Upper lobe of right lung (tissue), 1 donor: ENCODE results near the gene PTPRM. TPM values are rescaled to one million over a fixed set of nuclear protein-coding genes. Genes with fewer than 3 reads are reported as not detected.

Experiments used
- ATAC-seq: fragments of 200-7000 bp; cut with Tn5 transposase; one replicate; pipeline ENCODE4 v1.9.1; 2020; ENCODE audit warnings: mild to moderate bottlenecking, moderate library complexity
- DNase-seq: peaks from one replicate; pipeline ENCODE4 v3.0.0-alpha.2; 2020
- H3K27ac ChIP-seq: fragments of 200-600 bp; one replicate; pipeline ENCODE4 v1.8.0; 2022
- H3K27me3 ChIP-seq: fragments of 200-600 bp; one replicate; pipeline ENCODE4 v1.8.0; 2022; ENCODE audit warnings: mild to moderate bottlenecking
- H3K36me3 ChIP-seq: fragments of 200-600 bp; one replicate; pipeline ENCODE4 v1.8.0; 2022
- H3K4me1 ChIP-seq: fragments of 200-600 bp; one replicate; pipeline ENCODE4 v1.8.0; 2022
- H3K4me3 ChIP-seq: fragments of 200-600 bp; one replicate; pipeline ENCODE4 v1.8.0; 2022; ENCODE audit warnings: mild to moderate bottlenecking
- H3K9me3 ChIP-seq: fragments of 200-600 bp; one replicate; pipeline ENCODE4 v1.8.0; 2022
- intact Hi-C: fragments of 100-400 bp; cut with DNase I; formaldehyde crosslinking; loops from one replicate; pipeline ENCODE4 v1.11.0; 2022
- total RNA-seq: library from RNA; stranded (reverse); fragmentation: NEBNext Ultra II Directional; extraction: Animal tissue kit (Norgen Biotek cat#: 25700); gene quantifications from one replicate; pipeline ENCODE4 v1.2.1, GENCODE V29; 2021
- TF ChIP-seq, protein P1 (sequence below): fragments of 200-600 bp; IDR thresholded peaks from one replicate; pipeline ENCODE4 v1.8.0; 2022; ENCODE audit warnings: antibody characterized with exemption
- donor health status: DM: no; HTN: yes; CAD: no; lungs with severe emphysema.

Gene PTPRM
- total RNA-seq, 1 donor from 2014 or later, result 99.3 TPM

DNA sequence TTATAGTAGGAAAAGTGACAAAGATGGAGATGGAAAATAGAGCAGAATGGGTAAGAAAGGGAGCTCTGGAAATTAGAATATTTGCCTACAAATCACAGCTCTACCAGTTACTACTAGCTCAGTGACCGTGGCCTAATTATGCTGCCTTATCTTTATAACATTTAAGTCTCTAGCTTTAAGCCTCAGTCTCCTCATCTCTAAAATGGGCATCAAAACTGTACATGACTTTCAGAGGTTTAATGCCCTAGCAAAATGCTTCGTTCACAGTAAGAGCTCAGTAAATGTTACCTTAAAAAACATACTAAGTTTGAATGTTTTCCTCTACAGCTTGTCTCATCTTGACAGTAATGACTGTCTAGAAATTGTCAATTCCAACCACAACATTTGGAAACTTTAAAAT is 8.3 kb upstream of the PTPRM start:
- ATAC-seq (no peak), DNase-seq (no peak)
- TF ChIP-seq, protein P1, sequence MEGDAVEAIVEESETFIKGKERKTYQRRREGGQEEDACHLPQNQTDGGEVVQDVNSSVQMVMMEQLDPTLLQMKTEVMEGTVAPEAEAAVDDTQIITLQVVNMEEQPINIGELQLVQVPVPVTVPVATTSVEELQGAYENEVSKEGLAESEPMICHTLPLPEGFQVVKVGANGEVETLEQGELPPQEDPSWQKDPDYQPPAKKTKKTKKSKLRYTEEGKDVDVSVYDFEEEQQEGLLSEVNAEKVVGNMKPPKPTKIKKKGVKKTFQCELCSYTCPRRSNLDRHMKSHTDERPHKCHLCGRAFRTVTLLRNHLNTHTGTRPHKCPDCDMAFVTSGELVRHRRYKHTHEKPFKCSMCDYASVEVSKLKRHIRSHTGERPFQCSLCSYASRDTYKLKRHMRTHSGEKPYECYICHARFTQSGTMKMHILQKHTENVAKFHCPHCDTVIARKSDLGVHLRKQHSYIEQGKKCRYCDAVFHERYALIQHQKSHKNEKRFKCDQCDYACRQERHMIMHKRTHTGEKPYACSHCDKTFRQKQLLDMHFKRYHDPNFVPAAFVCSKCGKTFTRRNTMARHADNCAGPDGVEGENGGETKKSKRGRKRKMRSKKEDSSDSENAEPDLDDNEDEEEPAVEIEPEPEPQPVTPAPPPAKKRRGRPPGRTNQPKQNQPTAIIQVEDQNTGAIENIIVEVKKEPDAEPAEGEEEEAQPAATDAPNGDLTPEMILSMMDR, result no peak
- intact Hi-C loops, result no loop called here
- H3K4me1 ChIP-seq, result no peaks in the 10 kb centered on the region
- no peaks in the 10 kb centered on the region for H3K9me3 ChIP-seq
- H3K27ac ChIP-seq, result no peak overlapping the region
- H3K27me3 ChIP-seq, result no peaks in the 10 kb centered on the region
- no peak overlapping the region for H3K4me3 ChIP-seq
- H3K36me3 ChIP-seq, result no peaks in the 10 kb centered on the region

DNA sequence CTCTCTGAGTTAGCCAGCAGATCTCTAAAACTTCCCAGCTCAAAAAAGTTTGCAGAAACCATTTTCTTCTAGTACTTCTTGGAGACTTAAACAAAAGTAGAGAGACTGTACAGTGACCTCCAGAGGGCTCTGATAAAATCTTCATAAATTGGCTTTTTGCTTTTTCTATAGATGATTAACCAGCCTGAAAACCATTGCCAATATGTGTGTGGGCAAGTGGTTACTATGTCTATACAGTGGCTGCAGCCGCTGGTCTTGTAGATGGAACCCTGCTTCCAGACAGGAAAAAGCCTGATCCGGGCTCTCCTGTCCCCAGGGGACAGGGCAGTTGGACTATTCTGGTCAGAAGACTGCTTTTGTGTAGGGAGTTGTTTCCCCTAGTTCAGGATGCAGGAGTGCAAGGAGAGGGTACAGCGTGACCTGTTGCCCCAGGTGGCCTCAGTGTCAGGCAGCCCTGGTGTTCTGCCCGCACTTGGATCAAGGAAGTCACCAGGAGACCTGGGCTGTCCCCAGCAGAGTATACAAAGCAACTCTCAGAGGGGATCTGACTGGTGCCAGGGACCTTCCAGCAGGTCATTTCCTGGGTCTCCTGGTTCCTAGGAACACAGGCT is 7.3 kb upstream of the PTPRM start:
- peaks cover 2% of the 10 kb centered on the region for H3K4me1 ChIP-seq
- no peaks in the 10 kb centered on the region for H3K9me3 ChIP-seq
- H3K36me3 ChIP-seq, result no peaks in the 10 kb centered on the region
- H3K4me3 ChIP-seq, result no peak overlapping the region
- intact Hi-C loops, result loop anchor here (10.0 kb wide), 1 partner anchor 285 kb away; no protein-coding TSS in a partner anchor
- no peaks in the 10 kb centered on the region for H3K27me3 ChIP-seq
- ATAC-seq (peak; percentile 25), DNase-seq (no peak)
- TF ChIP-seq, protein P1, result no peak
- H3K27ac ChIP-seq, result no peak overlapping the region

- ATAC-seq, result no peak
- no peak overlapping the region for H3K4me3 ChIP-seq
- no peaks in the 10 kb centered on the region for H3K27me3 ChIP-seq
- TF ChIP-seq, protein P1, result no peak
- peaks cover 18% of the 10 kb centered on the region for H3K4me1 ChIP-seq
- intact Hi-C loops, result loop anchor here (10.0 kb wide), 1 partner anchor 287 kb away; no protein-coding TSS in a partner anchor
- DNase-seq, result no peak
- H3K27ac ChIP-seq, result no peak overlapping the region
- H3K9me3 ChIP-seq, result no peaks in the 10 kb centered on the region
- H3K36me3 ChIP-seq, result no peaks in the 10 kb centered on the region
These were observed 5.1 kb upstream of the PTPRM start for GRCh38 chr18:7561909-7562460.

GRCh38 chr18:7562491-7562890 is 4.6 kb upstream of the PTPRM start:
- H3K27ac ChIP-seq, result no peak overlapping the region
- intact Hi-C loops, result loop anchor here (10.0 kb wide), 1 partner anchor 288 kb away; no protein-coding TSS in a partner anchor

GRCh38 chr18:7565677-7566076 is 1.4 kb upstream of the PTPRM start:
- no peaks in the 10 kb centered on the region for H3K36me3 ChIP-seq
- H3K27ac ChIP-seq, result peak overlapping the region; percentile 96
- H3K4me3 ChIP-seq, result peak overlapping the region; percentile 60
- no peaks in the 10 kb centered on the region for H3K9me3 ChIP-seq
- H3K4me1 ChIP-seq, result peaks cover 18% of the 10 kb centered on the region
- ATAC-seq (no peak), DNase-seq (no peak)
- intact Hi-C loops, result loop anchor here (10.0 kb wide), 1 partner anchor 291 kb away; no protein-coding TSS in a partner anchor
- no peaks in the 10 kb centered on the region for H3K27me3 ChIP-seq
- TF ChIP-seq, protein P1, result no peak

More at GRCh38 chr18:7562491-7562890, 4.6 kb upstream of the PTPRM start:
- ATAC-seq (no peak), DNase-seq (no peak)
- Histone ChIP-seq H3K27me3 (no peaks in the 10 kb centered on the region), H3K4me1 (peaks cover 18% of the 10 kb centered on the region), H3K4me3 (no peak overlapping the region), H3K36me3 (no peaks in the 10 kb centered on the region), H3K9me3 (no peaks in the 10 kb centered on the region)
- TF ChIP-seq, protein P1, result no peak
